Activated CD4-positive, alpha-beta T cell treated with anti-CD3 and anti-CD28 coated beads for 4 hours (primary cell): ENCODE data around the gene CCNY.

Experiments used
- DNase-seq, 2 donors: peaks; one replicate each; pipeline ENCODE4 v3.0.0-alpha.2; 2020

The CCNY gene

DNA sequence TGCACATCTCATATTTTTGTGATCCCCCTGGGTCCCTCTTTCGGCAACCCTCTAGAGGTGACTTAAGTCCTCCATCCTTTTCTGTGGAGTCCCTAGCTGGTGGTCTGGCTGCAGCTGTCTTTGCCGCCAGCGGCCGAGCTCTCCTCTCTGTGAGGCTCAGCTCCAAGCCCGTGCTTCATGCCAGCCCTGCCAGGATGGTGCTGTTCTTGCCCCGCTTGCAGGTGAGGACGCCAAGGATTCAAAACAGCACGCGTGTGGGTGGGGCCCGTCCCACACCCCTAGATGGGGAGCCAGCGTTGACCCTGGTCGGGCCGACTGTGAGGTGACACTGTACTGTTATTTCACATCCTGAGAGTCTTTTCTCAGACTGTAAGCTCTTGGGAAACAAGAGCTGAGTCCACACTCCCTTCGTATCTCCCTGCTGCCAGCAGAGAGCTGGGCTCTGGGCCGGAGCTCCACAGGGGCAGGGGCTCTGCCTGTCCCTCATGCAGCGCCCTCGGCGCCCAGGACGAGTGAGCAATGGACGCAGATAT lies 232.2 kb downstream of the CCNY start:
- DNase-seq = no peak

DNA sequence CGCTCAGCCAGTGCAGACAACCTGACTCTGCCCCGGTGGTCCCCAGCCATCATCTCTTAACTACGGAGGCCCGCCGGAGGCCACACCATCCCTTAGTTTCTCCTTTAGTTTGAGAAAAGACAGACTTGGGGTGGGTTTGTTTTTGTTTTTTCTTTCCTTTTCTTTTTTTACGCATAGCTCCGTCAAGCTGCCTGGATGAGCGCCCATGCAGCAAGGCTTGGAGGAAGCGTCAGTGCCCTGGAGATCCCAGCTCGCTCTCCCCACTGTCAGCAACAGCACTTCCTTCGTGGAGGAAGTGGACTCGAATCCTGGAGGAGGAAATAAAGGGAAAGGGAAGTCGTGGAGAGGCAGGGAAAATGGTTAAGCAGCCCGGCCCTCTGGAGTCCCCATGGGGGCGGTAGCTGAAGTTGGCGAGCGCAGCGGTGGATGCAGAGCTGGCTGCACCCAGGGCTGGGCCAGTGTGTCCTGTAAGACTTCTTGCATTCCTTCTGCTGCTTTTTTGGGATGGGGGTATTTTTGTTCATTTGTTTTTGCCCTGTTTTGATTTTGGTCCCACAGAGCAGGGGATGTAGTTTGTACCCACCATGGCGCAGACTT lies 232.9 kb downstream of the CCNY start:
- DNase-seq = no peak

GRCh38 chr10:35569836-35570235 lies 233.5 kb downstream of the CCNY start:
- DNase-seq = no peak

- DNase-seq = no peak
Measured at GRCh38 chr10:35570397-35570796, 234.1 kb downstream of the CCNY start.

DNA sequence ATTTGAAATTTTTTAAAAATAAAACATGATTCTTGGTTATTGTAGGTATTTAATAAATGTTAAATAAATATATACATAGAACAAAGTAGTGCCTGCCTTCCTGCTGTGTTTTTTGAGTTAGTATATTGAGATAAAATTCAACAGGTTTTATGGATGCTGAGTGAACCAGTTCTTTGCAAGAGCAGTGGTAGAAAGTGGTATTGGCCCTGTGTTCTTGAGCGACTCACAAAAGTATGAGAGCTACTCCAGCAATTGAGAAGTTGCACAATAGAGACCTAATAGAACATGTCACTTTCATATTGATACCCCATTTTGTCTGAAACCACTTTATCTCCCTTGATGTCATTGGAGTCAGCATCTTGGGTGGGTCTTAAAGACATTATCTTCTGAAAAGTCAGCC lies 236.3 kb downstream of the CCNY start:
- no peak for DNase-seq

GRCh38 chr10:35573796-35574195 lies 237.5 kb downstream of the CCNY start:
- DNase-seq = no peak

DNA sequence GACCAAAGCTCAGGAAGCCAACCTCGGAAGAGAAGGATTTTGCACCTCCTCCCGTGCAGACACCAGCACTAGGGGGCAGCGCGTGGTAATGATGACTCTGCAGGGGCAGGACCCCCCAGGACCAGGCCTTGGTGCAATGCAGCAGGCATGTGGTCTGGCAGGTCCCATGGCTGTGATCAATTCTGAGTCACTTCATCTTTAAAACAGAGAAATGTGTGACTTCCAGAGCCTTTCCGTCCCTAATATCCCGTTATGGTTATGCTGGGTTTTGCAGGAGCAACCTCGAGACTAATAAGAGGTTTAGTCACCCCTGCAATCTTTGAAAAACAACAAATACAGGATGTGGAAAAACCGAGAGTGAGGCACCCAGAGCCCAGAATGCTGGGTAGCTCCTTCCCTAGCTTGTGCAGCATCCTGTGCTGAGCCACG lies 238.6 kb downstream of the CCNY start:
- no peak for DNase-seq

GRCh38 chr10:35575640-35576039 lies 239.3 kb downstream of the CCNY start:
- no peak for DNase-seq

- DNase-seq = no peak
Measured at GRCh38 chr10:35576730-35577129, 240.4 kb downstream of the CCNY start.

DNA sequence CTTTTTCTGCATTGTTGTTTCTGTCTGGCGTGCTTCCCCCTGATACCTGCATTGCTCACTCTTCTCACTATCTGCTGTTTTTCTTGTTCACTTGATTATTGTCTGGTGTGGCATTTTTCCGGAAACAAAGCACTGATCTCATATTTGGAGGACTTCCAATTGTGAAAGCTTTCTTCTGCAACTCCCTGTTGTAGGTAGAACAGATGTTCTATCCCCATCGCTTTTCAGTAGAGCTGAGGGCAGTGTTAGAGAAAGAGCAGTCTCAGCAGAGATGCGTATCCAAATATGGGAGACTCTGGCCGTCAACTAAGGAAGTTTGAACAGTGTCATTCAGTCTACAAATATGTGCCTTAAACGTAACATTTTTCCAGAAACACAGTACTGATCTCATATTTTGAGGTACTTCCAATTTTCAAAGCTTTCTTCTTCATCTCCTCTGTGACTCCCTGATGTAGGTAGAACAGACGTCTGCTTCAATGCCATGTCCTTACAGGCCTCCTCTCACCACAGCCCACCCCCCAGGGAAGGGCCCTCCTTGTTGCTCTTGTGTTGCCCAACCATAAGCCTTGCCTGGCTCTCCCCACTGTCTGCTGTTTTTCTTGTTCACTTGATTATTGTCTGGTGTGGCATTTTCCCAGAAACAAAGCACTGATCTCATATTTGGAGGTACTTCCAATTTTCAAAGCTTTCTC lies 241.8 kb downstream of the CCNY start:
- DNase-seq = no peak

- DNase-seq = no peak
Measured at GRCh38 chr10:35578618-35578956, 242.3 kb downstream of the CCNY start.

DNA sequence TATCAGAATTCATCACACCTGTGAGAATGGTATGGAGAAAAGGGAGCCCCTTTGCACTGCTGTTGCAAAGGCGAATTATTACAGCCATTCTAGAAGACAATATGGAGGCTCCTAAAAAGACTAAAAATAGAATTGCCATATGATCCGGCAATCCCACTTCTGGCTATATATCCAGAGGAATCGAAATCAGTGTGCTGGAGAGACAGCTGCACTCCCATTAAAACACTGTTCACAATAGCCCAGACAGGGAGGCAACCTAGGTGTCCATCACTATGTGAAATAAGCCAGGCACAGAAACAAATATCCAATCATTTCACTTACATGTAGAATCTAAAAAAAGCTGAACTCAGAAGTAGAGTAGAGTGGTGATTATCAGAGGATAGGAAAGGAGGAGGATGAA lies 242.8 kb downstream of the CCNY start:
- no peak for DNase-seq

GRCh38 chr10:35579726-35580422 lies 243.6 kb downstream of the CCNY start:
- DNase-seq = no peak

DNA sequence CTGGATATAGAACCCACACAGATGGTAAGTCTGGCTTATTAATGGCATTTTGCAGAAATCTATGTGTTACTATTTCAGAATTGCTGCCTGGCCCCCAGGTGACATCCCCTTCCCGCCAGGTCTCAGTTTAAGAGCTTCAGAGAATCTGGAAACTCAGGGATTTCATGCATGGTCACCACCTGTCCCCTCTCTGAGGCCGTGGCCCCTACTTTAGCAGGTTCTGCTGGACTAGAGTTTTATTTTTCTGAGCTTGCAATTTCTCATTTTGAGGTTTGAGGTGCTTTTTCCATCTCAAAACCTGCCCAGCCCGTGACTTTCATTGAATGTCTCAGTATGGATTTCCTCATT lies 244.1 kb downstream of the CCNY start:
- DNase-seq = no peak

DNA sequence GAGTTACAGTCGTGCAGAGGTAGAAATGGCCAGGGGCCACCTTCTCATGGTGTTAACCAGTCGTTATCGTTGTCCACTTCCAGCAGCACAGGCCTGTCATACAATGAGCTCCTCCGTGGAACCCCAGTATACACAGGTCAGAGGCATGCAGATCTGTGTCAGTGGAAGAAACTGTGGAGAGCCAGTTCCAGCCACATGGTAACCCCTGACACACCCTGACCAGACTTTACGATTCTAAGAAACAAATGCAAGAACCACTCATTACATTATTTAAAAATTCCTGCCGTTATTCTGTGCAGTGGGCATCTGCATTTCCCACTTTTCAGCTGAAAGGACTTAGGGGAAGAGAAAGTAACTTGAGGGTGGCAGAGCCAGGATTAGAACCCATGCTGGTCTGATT lies 245.3 kb downstream of the CCNY start:
- DNase-seq = no peak

DNA sequence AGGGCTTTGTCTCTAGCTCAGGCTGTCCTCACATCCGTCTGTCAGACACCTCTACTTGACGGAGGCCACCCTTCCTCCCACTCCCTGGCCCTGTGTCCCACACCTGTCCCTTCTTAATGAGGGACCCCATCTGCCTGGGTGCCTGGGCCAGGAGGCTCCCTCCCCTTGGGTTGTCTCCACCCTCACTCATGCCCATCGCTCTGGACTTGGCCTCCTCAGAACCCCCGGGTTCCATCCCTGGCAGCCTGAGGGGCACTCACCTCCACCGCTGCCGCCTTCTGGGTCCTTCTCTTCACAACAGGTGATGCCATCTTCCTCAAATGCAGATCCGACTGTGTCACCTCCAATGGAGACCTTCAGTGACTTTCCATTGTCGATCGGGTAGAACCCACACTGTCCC lies 248.6 kb downstream of the CCNY start:
- no peak for DNase-seq

DNA sequence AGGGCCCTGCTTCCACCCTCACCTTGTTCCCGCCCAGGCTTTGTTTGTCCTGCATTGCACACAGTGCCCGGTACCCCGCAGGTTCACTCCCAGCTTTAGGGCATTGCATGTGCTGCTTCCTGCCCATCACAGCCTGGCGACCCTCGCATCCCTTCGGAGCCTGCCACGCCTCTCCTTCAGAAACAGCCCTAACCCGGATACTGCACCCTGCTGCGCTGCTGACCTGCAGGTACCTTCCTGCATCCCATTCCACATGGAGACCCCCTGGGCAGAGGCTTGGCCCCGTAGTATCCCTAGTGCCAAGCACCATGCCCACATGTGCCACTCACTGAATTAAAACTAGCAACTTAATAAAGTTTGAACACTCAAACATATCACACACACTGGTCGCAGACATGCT lies 249.0 kb downstream of the CCNY start:
- DNase-seq = no peak

DNA sequence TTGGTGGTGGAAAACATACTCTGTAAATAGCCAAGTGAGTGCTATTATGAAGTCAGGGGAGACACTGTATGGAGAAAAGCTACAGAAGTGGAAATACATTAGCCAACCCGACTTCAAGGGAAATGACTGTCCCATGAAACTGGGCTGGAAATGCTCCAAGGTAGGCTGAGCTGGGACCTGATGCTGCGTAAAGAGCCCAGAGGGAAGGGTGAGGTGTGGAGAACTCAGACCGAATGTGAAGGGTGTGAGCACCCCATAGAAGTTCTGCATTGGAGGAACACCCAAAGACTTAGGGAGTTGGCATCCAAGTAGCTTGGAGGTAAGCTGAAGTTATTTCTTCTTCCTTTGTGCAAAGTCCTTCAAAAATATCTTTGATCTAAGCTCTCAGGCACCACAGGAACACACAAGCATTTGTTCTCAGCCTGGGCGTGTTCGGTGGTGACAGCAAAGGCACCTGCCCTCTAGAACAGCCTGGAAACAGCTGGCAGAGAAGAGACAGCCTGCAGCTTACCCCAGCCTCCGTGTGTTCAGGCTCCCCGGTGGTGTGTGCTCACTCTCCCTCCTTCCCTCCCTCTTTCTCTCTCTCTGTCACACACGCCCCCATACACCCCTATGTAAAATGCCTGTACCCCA lies 249.7 kb downstream of the CCNY start:
- DNase-seq = no peak

DNA sequence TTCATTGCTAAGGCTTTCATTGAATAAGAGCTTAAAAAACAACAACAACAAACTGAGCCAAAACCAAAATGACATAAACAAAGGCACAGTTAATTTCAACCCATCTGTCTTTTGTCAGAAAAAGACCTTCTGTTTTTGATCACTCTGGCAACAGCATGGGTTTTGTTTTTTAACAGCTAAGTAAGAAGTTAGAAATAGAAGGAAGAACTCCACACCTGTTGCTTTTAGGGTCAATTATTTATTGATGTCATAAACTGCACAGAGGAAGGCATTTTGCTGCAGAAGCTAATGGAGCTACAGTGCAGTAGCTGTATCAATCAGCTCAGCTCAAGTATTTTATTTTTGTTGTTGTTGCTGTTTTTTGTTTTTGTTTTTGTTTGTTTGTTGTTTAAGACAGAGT lies 252.5 kb downstream of the CCNY start:
- no peak for DNase-seq

DNA sequence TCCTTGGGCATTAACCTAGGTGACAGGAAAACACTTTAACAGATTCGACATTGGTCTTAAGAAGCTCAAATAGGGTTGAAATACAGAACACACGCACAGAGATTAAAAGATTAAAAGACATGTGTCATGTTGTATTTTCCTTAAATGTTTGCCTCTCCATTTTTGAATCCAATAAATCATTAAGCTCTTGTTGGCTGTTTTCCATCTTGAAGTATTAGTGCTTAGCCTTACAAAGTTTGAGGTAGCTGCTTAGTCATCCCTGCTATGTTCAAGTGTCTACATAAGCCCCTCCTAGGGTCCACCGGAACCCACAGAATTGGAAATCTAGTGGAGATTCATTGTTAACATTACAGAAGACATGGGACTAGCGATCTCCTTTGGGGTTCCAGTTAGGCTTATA lies 256.1 kb downstream of the CCNY start:
- no peak for DNase-seq

GRCh38 chr10:35594115-35595079 lies 258.1 kb downstream of the CCNY start:
- DNase-seq = no peak

- no peak for DNase-seq
Measured at GRCh38 chr10:35595106-35595505, 258.8 kb downstream of the CCNY start.

DNA sequence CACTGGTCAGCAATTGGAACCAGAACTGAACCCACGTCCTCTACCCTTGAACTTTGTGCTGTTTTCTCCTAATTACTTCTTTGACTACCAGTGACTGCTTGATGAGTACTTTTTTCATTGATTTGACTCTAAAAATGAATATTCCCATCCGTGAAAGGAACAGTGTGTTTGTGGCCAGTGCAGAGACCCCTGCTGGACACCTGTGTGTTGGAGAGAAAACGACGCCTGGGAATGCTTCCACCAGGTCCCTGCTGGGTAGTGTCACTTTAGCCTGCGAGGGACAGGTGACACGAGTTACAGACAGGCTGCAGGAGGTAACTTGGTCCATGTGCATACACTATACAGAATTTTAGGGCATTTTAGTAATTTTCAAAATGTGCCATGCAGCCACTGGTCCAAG lies 262.1 kb downstream of the CCNY start:
- no peak for DNase-seq
